MCF 10A (cell line): ENCODE results near the gene TRAPPC11. TPM values are rescaled to one million over a fixed set of nuclear protein-coding genes. Genes with fewer than 3 reads are reported as not detected.
"Not testable (repeated sequence)": the region's sequence is repeated elsewhere in the genome, so short reads cannot be mapped to it uniquely, and the experiment has no call there.

Experiments used
- BruUV-seq: library from RNA; stranded (reverse); fragments of 400-500 nt; replicated peaks from 2 replicates; lab custom pipeline; 2021; lab: Mats Ljungman, UMichigan
- CTCF ChIA-PET: fragments of 300-600 bp; sonication (Branson Sonifier 250); formaldehyde crosslinking; extraction: SDS; loops from one replicate; lab custom pipeline; 2021; ENCODE audit warnings: antibody characterized with exemption, inconsistent platforms; lab: Yijun Ruan, JAX
- POLR2A ChIA-PET: fragments of 300-600, 350-650 bp; sonication (Branson Sonifier 250); formaldehyde crosslinking; extraction: SDS; loops from one replicate; lab custom pipeline; 2020; ENCODE audit warnings: antibody characterized with exemption, inconsistent platforms; lab: Yijun Ruan, JAX
- DNase-seq: peaks from one replicate; pipeline ENCODE4 v3.0.0-alpha.2; 2018; ENCODE audit not compliant: unreplicated experiment
- H3K27ac Mint-ChIP-seq: one replicate; pipeline ENCODE4 v1.8.0; 2022; ENCODE audit warnings: mild to moderate bottlenecking, low read depth, mixed read lengths; ENCODE audit not compliant: unreplicated experiment
- H3K27me3 Mint-ChIP-seq: one replicate; pipeline ENCODE4 v1.8.0; 2022; ENCODE audit warnings: mixed read lengths; ENCODE audit not compliant: insufficient read depth, unreplicated experiment
- H3K36me3 Mint-ChIP-seq: one replicate; pipeline ENCODE4 v1.8.0; 2022; ENCODE audit warnings: mild to moderate bottlenecking, moderate library complexity, mixed read lengths; ENCODE audit not compliant: insufficient read depth, unreplicated experiment
- H3K4me1 Mint-ChIP-seq: one replicate; pipeline ENCODE4 v1.8.0; 2022; ENCODE audit warnings: mixed read lengths; ENCODE audit not compliant: insufficient read depth, unreplicated experiment
- H3K4me3 Mint-ChIP-seq: one replicate; pipeline ENCODE4 v1.8.0; 2022; ENCODE audit warnings: mild to moderate bottlenecking, moderate library complexity, mixed read lengths; ENCODE audit not compliant: unreplicated experiment
- H3K9me3 Mint-ChIP-seq: one replicate; pipeline ENCODE4 v1.8.0; 2022; ENCODE audit warnings: mixed read lengths; ENCODE audit not compliant: unreplicated experiment
- CTCF ChIP-seq: fragments of 200-600 bp; IDR thresholded peaks from one replicate; pipeline ENCODE4 v1.8.0; 2022; ENCODE audit warnings: antibody characterized with exemption, mild to moderate bottlenecking; ENCODE audit not compliant: unreplicated experiment
- intact Hi-C: fragments of 100-400 bp; cut with micrococcal nuclease; formaldehyde crosslinking; loops from 2 replicates; pipeline ENCODE4 v1.14.1; 2022
- total RNA-seq: library from RNA; stranded (reverse); gene quantifications from 2 replicates; pipeline ENCODE4 v1.2.3, GENCODE V29; 2022

Gene TRAPPC11
- total RNA-seq, 1 experiment from 2014 or later: 29.4 TPM

- Mint-ChIP-seq H3K4me3 (no peak overlapping the region), H3K4me1 (peaks cover 7% of the 10 kb centered on the region), H3K9me3 (no peaks in the 10 kb centered on the region), H3K27ac (no peak overlapping the region), H3K27me3 (no peaks in the 10 kb centered on the region), H3K36me3 (no peaks in the 10 kb centered on the region)
- intact Hi-C loops: no loop called here
- ChIA-PET CTCF (no interaction called here), POLR2A (no interaction called here)
- TF ChIP-seq CTCF: no peak
- no TSS peak for BruUV-seq
- DNase-seq: no peak
Observed at GRCh38 chr4:183620421-183620820, 38.7 kb upstream of the TRAPPC11 start.

- H3K4me1 Mint-ChIP-seq: peaks cover 7% of the 10 kb centered on the region
- BruUV-seq: no TSS peak
- H3K36me3 Mint-ChIP-seq: no peaks in the 10 kb centered on the region
- H3K9me3 Mint-ChIP-seq: no peaks in the 10 kb centered on the region
- ChIA-PET POLR2A (no interaction called here), CTCF (no interaction called here)
- H3K27me3 Mint-ChIP-seq: no peaks in the 10 kb centered on the region
- no peak for TF ChIP-seq CTCF
- no peak for DNase-seq
- H3K4me3 Mint-ChIP-seq: no peak overlapping the region
- H3K27ac Mint-ChIP-seq: no peak overlapping the region
- intact Hi-C loops: no loop called here
Observed at GRCh38 chr4:183621875-183622274, 37.2 kb upstream of the TRAPPC11 start.

GRCh38 chr4:183624548-183624947 lies 34.5 kb upstream of the TRAPPC11 start:
- TF ChIP-seq CTCF: no peak
- DNase-seq: no peak
- POLR2A ChIA-PET: no interaction called here
- Mint-ChIP-seq H3K4me3 (no peak overlapping the region), H3K4me1 (peaks cover 7% of the 10 kb centered on the region), H3K27me3 (no peaks in the 10 kb centered on the region), H3K27ac (no peak overlapping the region), H3K36me3 (no peaks in the 10 kb centered on the region), H3K9me3 (no peaks in the 10 kb centered on the region)
- intact Hi-C loops: no loop called here
- CTCF ChIA-PET: no interaction called here
- BruUV-seq: no TSS peak

- intact Hi-C loops: no loop called here
- H3K36me3 Mint-ChIP-seq: no peaks in the 10 kb centered on the region
- BruUV-seq: no TSS peak
- ChIA-PET CTCF (no interaction called here), POLR2A (interaction anchor here (0.7 kb wide), 2 partner anchors 52 to 55 kb away, joined by 3 read pairs; no protein-coding TSS in a partner anchor)
- no peak for DNase-seq
- H3K27me3 Mint-ChIP-seq: no peaks in the 10 kb centered on the region
- no peaks in the 10 kb centered on the region for H3K9me3 Mint-ChIP-seq
- peaks cover 7% of the 10 kb centered on the region for H3K4me1 Mint-ChIP-seq
- TF ChIP-seq CTCF: no peak
- H3K4me3 Mint-ChIP-seq: no peak overlapping the region
- no peak overlapping the region for H3K27ac Mint-ChIP-seq
Observed at GRCh38 chr4:183626168-183626567, 32.9 kb upstream of the TRAPPC11 start.

- H3K27me3 Mint-ChIP-seq, H3K4me3 Mint-ChIP-seq, POLR2A ChIA-PET, H3K36me3 Mint-ChIP-seq, DNase-seq, BruUV-seq, intact Hi-C loops, H3K4me1 Mint-ChIP-seq, H3K9me3 Mint-ChIP-seq, H3K27ac Mint-ChIP-seq: not testable (repeated sequence)
- CTCF ChIA-PET: interaction anchor here (0.7 kb wide), 1 partner anchor 27 kb away, joined by 3 read pairs; no protein-coding TSS in a partner anchor
Observed at GRCh38 chr4:183627286-183627685, 31.8 kb upstream of the TRAPPC11 start.
